HepG2 (cell line): ENCODE data around the gene PXMP4.

ENCODE experiments used
- ESRRA ChIP-seq: sonication (generic); formaldehyde crosslinking; IDR thresholded peaks from 2 replicates; pipeline ENCODE4 v1.5.1; 2020; ENCODE audit warnings: mild to moderate bottlenecking, low read depth, missing genetic modification reagents
- GATAD1 ChIP-seq: IDR thresholded peaks from 2 replicates; pipeline ENCODE4 v1.6.1; 2016; ENCODE audit warnings: missing genetic modification reagents, missing compliant biosample characterization
- HDAC1 ChIP-seq: sonication (generic); formaldehyde crosslinking; IDR thresholded peaks from 2 replicates; pipeline ENCODE4 v1.5.1; 2020; ENCODE audit warnings: mild to moderate bottlenecking, missing genetic modification reagents
- JUND ChIP-seq: sonication (generic); formaldehyde crosslinking; IDR thresholded peaks from 2 replicates; pipeline ENCODE4 v1.8.0; 2022; ENCODE audit warnings: mild to moderate bottlenecking, missing genetic modification reagents
- LCORL ChIP-seq, 2 experiments: fragments of 450-650 bp in 1 of 2; sonication (generic) in 1 of 2; formaldehyde crosslinking in 1 of 2; IDR thresholded peaks; 2 replicates each; pipeline versions ENCODE4 v1.5.0 to v1.6.1; 2017 to 2020; ENCODE audit warnings: antibody characterized with exemption in 1 of 2, missing genetic modification reagents in 1 of 2
- NBN ChIP-seq: fragments of 450-650 bp; conservative IDR thresholded peaks from 2 replicates; pipeline ENCODE4 v1.6.1; 2017
- POLR2A ChIP-seq, 2 experiments: IDR thresholded peaks; 2 replicates each; pipeline ENCODE4 v1.6.1; 2011; ENCODE audit warnings: low read depth in 2 of 2, low read length in 2 of 2, mild to moderate bottlenecking in 1 of 2, moderate library complexity in 1 of 2; ENCODE audit not compliant: insufficient read depth in 1 of 2
- RBM39 ChIP-seq: fragments of 200-400 bp; formaldehyde crosslinking; IDR thresholded peaks from one replicate; pipeline ENCODE4 v1.6.1; 2018; ENCODE audit warnings: antibody characterized with exemption, mild to moderate bottlenecking, low read depth, low read length; ENCODE audit not compliant: poor library complexity, severe bottlenecking
- TGIF2 ChIP-seq: IDR thresholded peaks from 2 replicates; pipeline ENCODE4 v1.6.1; 2016; ENCODE audit warnings: control low read depth, missing compliant biosample characterization
- ZBTB25 ChIP-seq: IDR thresholded peaks from 2 replicates; pipeline ENCODE4 v1.6.1; 2018; ENCODE audit warnings: missing genetic modification reagents
- ZC3H4 ChIP-seq: sonication (generic); formaldehyde crosslinking; IDR thresholded peaks from 2 replicates; pipeline ENCODE4 v1.4.0; 2020; ENCODE audit warnings: missing genetic modification reagents, borderline replicate concordance
- ZNF614 ChIP-seq: IDR thresholded peaks from 2 replicates; pipeline ENCODE4 v1.6.1; 2018; ENCODE audit warnings: missing biosample characterization, missing genetic modification reagents, inconsistent platforms, borderline replicate concordance
- TF ChIP-seq, protein P1 (sequence below), 2 experiments: IDR thresholded peaks; 2 replicates each; pipeline ENCODE4 v1.6.1; 2011 to 2012; ENCODE audit warnings: low read length in 2 of 2, borderline replicate concordance in 1 of 2, low read depth in 1 of 2, mild to moderate bottlenecking in 1 of 2, moderate library complexity in 1 of 2
- TF ChIP-seq, protein P2 (sequence below): sonication (generic); formaldehyde crosslinking; IDR thresholded peaks from 2 replicates; pipeline ENCODE4 v1.8.1; 2023; ENCODE audit warnings: missing genetic modification reagents, inconsistent platforms, borderline replicate concordance

- no peak for TF ChIP-seq POLR2A (IDR thresholded peaks at IDR 0.05; ENCODE audit: insufficient read depth in 1 of 2, low read depth in 2 of 2, low read length in 2 of 2)
- TF ChIP-seq ZNF614, result no peak
- TF ChIP-seq ESRRA (CRISPR knock-in tag), result no peak
- no peak for TF ChIP-seq NBN
- no peak for TF ChIP-seq RBM39
- no peak for TF ChIP-seq TGIF2
- TF ChIP-seq, protein P1, sequence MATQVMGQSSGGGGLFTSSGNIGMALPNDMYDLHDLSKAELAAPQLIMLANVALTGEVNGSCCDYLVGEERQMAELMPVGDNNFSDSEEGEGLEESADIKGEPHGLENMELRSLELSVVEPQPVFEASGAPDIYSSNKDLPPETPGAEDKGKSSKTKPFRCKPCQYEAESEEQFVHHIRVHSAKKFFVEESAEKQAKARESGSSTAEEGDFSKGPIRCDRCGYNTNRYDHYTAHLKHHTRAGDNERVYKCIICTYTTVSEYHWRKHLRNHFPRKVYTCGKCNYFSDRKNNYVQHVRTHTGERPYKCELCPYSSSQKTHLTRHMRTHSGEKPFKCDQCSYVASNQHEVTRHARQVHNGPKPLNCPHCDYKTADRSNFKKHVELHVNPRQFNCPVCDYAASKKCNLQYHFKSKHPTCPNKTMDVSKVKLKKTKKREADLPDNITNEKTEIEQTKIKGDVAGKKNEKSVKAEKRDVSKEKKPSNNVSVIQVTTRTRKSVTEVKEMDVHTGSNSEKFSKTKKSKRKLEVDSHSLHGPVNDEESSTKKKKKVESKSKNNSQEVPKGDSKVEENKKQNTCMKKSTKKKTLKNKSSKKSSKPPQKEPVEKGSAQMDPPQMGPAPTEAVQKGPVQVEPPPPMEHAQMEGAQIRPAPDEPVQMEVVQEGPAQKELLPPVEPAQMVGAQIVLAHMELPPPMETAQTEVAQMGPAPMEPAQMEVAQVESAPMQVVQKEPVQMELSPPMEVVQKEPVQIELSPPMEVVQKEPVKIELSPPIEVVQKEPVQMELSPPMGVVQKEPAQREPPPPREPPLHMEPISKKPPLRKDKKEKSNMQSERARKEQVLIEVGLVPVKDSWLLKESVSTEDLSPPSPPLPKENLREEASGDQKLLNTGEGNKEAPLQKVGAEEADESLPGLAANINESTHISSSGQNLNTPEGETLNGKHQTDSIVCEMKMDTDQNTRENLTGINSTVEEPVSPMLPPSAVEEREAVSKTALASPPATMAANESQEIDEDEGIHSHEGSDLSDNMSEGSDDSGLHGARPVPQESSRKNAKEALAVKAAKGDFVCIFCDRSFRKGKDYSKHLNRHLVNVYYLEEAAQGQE (IDR thresholded peaks at IDR 0.05; ENCODE audit: borderline replicate concordance in 1 of 2, low read depth in 1 of 2, low read length in 2 of 2), result no peak
- TF ChIP-seq, protein P2, sequence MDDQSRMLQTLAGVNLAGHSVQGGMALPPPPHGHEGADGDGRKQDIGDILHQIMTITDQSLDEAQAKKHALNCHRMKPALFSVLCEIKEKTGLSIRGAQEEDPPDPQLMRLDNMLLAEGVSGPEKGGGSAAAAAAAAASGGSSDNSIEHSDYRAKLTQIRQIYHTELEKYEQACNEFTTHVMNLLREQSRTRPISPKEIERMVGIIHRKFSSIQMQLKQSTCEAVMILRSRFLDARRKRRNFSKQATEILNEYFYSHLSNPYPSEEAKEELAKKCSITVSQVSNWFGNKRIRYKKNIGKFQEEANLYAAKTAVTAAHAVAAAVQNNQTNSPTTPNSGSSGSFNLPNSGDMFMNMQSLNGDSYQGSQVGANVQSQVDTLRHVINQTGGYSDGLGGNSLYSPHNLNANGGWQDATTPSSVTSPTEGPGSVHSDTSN (CRISPR knock-in tag), result no peak
- no peak for TF ChIP-seq GATAD1 (CRISPR knock-in tag)
- no peak for TF ChIP-seq ZC3H4 (CRISPR knock-in tag)
- no peak for TF ChIP-seq HDAC1 (CRISPR knock-in tag)
- TF ChIP-seq ZBTB25 (CRISPR knock-in tag), result no peak
- no peak for TF ChIP-seq JUND
- no peak for TF ChIP-seq LCORL (IDR thresholded peaks at IDR 0.05)
- TF ChIP-seq LCORL (CRISPR knock-in tag; IDR thresholded peaks at IDR 0.05), result no peak
Measured at GRCh38 chr20:33739493-33739892, 19.4 kb upstream of the PXMP4 start.
